GM18520 (cell line): ENCODE results near the gene VPS4B.
A peak's percentile ranks its signal among the peaks of the same experiment; 100 is the strongest.
"Not testable (repeated sequence)": the region's sequence is repeated elsewhere in the genome, so short reads cannot be mapped to it uniquely, and the experiment has no call there.

Source experiments
- ATAC-seq: cut with Tn5 transposase; IDR thresholded peaks from one replicate; pipeline ENCODE4 v1.9.1; 2021; ENCODE audit not compliant: unreplicated experiment

VPS4B gene

GRCh38 chr18:63422087-63422863, at the start of gene VPS4B:
Gene VPS4B, minus strand, starts transcription at chr18:63422476. Its CDS starts 217 bp downstream, at chr18:63422259.
- ATAC-seq = peak; percentile 98

- no peak for ATAC-seq
These were observed 48.5 kb upstream of the VPS4B start for GRCh38 chr18:63470751-63471150.

- ATAC-seq = no peak
These were observed 46.3 kb upstream of the VPS4B start for GRCh38 chr18:63468575-63468974.

- no peak for ATAC-seq
These were observed 45.4 kb upstream of the VPS4B start for GRCh38 chr18:63467699-63468098.

- ATAC-seq = no peak
These were observed 42.8 kb upstream of the VPS4B start for GRCh38 chr18:63465059-63465458.

- ATAC-seq = no peak
These were observed 42.2 kb upstream of the VPS4B start for GRCh38 chr18:63464434-63464833.

GRCh38 chr18:63460414-63460813, 38.1 kb upstream of the VPS4B start:
- no peak for ATAC-seq

GRCh38 chr18:63457977-63458376, 35.7 kb upstream of the VPS4B start:
- no peak for ATAC-seq

- no peak for ATAC-seq
These were observed 32.2 kb upstream of the VPS4B start for GRCh38 chr18:63454497-63454896.

GRCh38 chr18:63452751-63453150, 30.5 kb upstream of the VPS4B start:
- ATAC-seq = not testable (repeated sequence)

- ATAC-seq = no peak
These were observed 29.8 kb upstream of the VPS4B start for GRCh38 chr18:63451799-63452660.

- ATAC-seq = no peak
These were observed 27.1 kb upstream of the VPS4B start for GRCh38 chr18:63449426-63449825.

GRCh38 chr18:63447066-63447465, 24.8 kb upstream of the VPS4B start:
- ATAC-seq = no peak

GRCh38 chr18:63446266-63446665, 24.0 kb upstream of the VPS4B start:
- ATAC-seq = no peak

GRCh38 chr18:63445037-63445436, 22.8 kb upstream of the VPS4B start:
- ATAC-seq = no peak

- peak; percentile 68 for ATAC-seq
These were observed 22.3 kb upstream of the VPS4B start for GRCh38 chr18:63444580-63444979.

- ATAC-seq = no peak
These were observed 21.6 kb upstream of the VPS4B start for GRCh38 chr18:63443829-63444228.

GRCh38 chr18:63440881-63441280, 18.6 kb upstream of the VPS4B start:
- no peak for ATAC-seq

GRCh38 chr18:63440219-63440618, 17.9 kb upstream of the VPS4B start:
- no peak for ATAC-seq

GRCh38 chr18:63439334-63439733, 17.1 kb upstream of the VPS4B start:
- no peak for ATAC-seq

GRCh38 chr18:63438181-63438580, 15.9 kb upstream of the VPS4B start:
- no peak for ATAC-seq

- ATAC-seq = no peak
These were observed 11.1 kb upstream of the VPS4B start for GRCh38 chr18:63433334-63433866.
